NCI-H748 (cell line): ENCODE data around the gene ETV4.

Experiments
- DNase-seq: peaks from one replicate; lab custom pipeline; 2025; ENCODE audit not compliant: unreplicated experiment; lab: John Stamatoyannopoulos, UW

The ETV4 gene

DNA sequence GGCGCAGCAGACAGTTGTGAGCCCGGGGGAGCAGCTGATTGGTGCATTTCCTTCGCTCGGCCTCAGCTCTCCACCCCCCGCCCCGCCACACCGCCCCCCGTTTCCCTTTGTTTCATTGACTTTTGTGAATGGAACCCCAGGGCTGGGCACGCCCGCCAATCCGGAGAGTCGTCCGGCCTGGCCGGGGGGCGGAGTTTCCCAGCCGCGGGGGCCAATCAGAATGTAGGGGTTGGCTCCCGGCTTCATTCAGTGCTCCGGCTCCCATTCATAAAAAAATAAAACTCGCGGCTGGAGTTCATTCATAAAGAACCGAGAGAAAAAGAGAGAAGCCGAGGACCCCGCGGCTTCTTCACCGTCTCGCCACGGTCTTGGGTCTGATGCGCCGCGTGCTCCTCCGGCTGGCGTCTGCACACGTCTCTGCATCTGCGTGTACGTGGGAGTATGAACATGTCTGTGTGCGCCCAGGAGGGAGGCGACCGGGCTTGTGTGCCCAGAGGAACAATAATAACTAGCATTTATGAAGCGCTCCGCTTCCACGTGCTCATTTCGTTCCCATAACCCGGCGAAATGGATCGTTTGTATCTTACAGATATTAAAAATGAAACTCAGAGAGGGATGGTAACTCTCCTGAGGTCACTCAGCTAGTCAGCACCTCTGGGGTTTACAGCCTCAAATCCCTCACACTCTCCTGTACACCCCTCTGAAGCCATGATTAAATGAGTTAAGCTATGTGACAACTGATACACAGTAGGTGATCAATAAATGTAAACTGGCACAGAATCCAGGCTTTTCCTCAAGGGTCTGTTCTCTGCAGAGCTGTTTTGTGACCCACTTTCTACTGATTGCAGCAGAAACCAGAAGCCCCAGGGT lies at the start of gene ETV4:
TSS of gene ETV4 (minus strand) at position 22 of the 870 bp plus-strand sequence. CDS start 723 bp downstream, outside the sequence.
- DNase-seq = peak; percentile 92

DNA sequence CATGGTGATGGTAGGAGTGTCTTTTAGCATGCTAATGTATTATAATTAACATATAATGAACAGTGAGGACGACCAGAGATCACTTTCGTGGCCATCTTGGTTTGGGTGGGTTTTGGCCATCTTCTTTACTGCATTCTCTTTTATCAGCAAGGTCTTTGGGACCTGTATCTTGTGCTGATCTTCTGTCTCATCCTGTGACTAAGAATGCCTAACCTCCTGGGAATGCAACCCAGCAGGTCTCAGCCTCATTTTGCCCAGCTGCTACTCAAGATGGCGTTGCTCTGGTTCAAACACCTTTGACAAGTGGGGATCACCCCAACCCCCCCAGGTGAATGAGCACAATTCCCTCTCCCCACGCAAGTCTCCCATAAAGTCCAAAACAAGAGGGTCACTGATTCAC lies 49.3 kb upstream of the ETV4 start:
- no peak for DNase-seq

DNA sequence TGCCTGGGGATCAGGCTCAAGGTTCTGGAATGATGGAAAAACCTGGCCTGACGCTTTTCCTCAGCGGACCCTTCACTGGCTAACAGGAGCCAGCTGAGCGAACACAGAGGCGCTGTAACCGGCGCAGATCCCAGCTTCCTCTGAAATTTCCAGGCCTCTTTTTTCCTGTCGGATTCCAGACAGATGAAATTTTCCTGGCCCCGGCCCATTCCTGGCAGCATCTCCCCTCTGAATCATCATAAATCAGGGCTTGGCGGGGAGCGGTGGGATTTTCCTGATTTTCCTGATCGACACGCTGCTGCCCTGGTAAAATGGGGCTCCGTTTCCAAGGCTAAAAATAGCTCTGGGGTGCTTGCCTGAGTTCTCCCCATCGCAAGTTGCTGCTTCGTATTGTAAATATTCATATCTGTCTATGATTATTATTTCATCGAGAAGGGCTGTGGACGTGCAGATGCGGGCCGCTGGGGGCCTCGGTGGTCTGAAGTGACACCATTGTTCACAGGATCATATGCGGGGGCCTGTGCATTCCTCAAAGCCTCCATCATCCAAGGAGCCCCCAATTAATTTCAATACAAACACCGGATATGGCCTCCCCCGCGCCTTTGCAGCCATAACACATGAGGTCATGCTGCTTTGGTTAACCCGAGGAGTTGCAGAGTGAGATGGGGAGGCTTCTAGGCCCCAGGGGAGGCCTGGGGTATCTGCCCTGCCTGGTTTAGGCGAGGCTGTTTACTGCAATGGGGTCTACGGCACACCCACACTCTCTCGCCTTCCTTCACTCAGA lies 45.8 kb upstream of the ETV4 start:
- no peak for DNase-seq

DNA sequence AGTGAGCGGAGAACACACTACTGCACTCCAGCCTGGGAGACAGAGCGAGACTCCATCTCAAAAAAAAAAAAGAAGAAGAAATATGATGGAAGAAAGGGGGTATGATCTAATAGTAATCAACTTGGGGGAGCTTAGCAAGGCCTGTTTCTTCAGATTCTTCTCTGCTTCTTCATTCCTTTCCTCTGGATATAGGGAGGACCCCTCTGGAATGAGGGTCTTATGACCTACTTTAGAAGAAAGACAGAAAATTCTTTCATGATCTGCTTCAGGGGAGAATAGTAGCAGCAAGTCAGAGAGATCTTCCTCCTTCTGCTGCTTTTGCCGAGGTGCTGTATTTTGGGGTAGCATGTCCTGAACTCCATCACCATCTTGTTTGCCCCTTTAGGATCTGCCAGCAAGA lies 44.9 kb upstream of the ETV4 start:
- no peak for DNase-seq

DNA sequence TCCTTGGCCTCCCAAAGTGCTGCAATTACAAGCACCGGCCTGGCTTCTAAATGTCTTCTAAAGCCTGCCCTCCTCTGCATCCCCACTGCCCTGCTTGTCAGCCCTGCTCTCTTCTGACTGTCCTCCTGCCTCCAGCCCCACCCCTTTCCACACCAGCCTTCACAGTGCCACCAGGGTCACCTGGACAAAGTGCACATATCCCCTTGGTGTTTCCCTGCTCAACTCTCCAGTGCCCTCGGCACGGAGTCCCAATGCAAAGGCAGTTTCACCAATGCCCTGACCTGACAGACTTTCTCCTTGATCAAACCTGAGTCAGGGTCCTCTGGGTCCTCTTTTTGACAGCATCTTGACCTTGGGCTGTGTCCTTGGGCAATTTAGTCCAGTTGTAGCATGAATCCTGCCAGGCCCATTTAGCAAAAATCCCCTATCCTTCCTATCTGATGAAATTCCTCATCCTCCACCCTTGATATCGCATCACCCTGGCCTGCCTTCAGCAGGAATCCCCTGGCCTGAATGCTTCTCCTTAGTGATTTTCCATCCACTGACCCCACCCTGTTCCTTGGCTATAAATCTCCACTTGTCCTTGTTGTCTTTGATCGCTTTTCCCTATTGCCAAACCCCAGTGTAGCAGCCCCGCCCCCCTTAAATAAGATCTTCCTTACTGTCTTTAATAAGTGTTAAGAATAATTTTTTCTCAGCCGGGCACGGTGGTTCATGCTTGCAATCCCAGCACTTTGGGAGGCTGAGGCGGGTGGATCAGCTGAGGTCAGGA lies 42.7 kb upstream of the ETV4 start:
- DNase-seq = no peak

DNA sequence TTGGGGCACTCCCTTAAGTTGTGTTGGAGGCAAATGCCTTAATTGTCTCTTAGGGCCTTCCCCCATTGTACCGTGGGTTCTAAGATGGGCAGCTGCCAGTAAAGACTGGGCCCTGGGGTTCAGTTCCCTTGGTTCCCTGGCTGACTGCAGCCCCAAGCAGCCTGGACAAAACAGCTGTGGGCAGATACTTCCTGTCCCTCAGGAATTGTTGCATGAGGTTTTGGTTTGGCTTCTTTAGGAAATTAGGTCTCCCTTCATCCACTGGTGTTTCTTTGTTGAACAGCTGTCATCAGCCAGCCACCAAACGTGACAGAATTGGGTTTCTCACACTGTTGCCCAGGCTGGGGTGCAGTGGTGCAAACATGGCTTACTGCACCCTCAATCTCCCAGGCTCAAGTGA lies 42.0 kb upstream of the ETV4 start:
- DNase-seq = no peak

DNA sequence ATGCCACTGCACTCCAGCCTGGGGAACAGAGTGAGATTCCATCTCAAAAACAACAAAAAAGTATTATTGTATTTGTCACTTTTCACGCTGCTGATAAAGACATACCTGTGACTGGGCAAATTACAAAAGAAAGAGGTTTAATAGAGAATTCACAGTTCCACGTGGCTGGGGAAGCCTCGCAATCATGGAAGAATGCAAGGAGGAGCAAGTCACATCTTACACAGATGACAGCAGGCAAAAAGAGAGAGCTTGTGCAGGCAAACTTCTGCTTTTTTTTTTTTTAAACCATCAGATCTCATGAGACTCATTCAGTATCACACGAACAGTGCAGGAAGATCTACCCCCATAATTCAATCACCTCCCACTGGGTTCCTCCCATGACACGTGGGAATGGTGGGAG lies 41.5 kb upstream of the ETV4 start:
- DNase-seq = no peak

DNA sequence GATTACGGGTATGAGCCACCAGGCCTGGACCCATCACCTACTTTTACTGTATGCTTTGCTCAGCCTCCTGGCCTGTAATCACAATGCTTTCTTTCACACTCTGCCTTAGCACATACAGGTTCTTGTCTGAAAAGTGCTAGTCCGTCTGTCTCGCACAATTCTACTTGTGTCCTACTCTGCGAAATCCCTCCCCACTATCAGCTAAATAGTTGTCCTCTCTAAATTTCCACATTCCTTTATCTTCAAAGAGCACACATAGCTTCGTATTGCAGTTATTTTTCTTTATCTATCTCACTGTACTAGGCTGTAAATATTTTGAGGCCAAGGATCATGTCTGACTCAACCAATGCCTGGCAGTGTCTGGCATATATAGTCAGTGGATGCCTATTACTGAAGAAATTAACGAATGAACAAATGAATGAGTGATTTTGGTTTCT lies 38.5 kb upstream of the ETV4 start:
- DNase-seq = no peak

DNA sequence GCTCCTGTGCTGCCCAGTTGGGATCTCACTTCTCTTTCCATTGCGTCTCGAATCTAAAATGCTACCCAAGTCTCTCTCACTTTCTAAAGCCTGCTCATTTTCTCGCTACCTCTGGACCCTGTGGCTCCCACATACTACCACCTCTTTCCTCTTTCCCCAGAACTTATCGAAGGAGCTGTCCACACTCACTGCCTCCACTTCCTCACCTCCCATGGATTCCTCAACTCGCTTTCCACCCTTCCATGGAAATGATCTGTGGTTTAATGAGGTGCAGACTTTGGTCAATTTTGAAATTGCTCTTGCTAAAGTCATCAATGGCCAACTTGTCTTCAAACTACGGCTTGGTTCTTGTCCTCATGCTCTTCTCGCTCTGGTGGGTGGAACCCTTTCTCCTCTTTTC lies 37.2 kb upstream of the ETV4 start:
- DNase-seq = no peak

DNA sequence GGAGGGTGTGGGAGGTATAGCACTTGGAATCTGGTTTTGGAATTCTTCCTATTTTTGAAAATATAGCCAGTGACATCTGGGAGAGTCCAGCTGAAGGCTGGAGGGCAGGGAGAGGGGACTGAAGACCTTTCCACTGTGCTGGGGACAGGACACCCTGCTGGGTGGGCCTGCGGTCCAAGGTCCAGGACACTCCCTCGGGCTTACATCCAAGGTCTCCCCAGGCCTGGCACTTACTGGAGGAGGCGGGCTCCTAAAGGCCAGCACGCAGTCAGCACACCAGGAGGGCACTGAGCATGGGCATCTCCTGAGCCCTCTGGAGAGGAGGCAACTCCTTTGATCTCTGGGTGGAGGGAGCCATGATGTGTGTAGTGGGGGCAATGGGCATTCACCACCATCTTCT lies 35.5 kb upstream of the ETV4 start:
- no peak for DNase-seq

DNA sequence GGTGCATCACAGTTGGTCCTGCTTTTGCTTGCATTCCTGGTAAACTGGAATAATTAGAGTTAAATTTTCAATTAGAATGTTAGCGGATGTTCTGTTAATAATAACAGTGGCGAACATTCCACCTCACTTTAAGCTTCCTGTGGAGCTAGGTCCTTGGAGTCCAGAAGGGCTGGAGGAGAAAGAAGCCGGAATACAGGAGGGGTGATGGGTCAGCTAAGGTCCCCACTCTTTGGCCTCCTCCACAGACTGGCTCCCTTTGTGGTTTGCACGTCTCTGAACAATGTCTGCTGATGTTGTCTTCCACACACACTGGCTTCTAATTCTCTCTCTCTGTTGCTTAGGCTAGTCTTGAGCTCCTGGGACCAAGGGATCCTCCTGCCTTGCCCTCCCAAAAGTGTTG lies 35.0 kb upstream of the ETV4 start:
- no peak for DNase-seq

DNA sequence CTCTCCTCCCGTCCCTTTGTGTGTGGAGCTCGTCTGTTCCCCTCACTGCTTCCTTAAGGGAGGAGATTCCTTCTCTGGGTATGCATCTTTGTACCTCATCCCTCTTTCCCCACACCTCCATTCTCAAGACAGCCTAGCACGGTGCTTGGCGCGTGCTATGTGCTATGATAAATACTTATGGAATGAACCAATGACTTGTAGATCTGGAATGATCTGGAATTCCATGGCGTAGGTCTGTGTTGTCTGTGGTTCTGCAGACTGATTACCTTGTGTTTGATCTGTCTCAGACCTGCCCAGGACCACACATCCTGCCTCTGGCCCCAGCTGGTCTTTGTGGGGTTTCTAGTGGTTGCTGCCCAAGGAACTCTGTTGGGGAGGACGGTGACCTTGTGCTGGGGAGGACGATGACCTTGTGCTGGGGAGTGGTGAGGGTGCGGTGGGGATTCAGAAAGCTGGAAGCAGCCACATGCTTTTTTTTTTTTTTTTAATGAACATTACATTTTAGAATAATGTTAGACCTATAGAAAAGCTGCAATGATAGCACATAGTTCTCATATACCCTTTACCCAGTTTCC lies 33.5 kb upstream of the ETV4 start:
- no peak for DNase-seq

DNA sequence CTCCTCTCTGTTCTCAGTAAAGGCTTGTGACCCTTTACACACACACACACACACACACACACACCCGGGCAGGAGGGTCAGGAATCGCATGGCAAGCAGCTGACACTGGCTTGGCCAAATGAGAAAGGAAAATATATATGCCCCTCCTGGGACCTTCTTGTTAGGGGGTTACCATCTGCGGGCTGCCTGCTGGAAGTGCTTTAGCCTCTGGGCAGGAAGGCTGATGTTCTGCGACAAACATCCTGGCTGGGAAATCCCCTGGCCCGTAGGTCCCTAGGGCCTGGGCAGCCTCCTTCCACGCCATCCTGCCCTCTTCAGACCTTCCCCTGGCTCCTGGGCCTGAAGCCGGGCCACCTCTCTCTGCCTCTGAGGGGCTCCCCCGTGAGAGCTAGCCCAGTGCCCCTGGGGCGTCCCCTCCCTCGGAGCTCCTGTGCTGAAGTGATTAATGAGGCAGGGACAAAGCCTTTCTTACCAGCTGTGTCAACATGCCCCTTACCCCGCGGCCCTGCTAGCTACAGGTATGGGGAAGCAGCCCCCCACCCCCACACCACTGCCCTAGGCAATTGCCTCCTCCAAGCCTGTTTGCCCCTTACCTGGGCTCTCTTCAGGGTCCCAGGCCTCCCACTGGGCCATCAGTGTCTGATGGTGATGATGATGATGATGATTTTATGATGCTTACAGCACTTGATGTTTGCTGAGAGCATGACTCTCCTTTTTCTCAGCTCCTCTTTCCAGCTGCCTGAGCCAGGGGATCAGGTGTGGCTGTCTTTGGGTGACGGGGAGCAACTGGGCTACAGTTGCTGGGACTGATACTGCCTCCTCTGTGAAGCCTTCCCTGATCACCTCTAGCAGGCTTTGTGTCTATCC lies 32.8 kb upstream of the ETV4 start:
- DNase-seq = peak; percentile 77

DNA sequence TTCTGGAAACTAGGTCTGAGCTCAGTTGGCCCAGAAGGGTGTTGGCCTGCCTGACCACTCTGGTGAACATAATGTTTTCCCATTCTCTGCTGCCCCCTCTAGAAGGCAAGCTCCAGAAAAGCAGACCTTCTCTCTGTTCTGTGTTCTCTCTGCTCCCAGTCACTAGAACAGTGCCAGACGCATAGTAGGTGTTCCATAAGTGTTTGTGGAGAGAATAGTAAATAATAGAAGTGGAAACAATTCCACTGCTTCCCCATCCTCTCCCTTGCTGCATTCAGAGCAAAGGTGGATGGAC lies 32.2 kb upstream of the ETV4 start:
- DNase-seq = peak; percentile 49

DNA sequence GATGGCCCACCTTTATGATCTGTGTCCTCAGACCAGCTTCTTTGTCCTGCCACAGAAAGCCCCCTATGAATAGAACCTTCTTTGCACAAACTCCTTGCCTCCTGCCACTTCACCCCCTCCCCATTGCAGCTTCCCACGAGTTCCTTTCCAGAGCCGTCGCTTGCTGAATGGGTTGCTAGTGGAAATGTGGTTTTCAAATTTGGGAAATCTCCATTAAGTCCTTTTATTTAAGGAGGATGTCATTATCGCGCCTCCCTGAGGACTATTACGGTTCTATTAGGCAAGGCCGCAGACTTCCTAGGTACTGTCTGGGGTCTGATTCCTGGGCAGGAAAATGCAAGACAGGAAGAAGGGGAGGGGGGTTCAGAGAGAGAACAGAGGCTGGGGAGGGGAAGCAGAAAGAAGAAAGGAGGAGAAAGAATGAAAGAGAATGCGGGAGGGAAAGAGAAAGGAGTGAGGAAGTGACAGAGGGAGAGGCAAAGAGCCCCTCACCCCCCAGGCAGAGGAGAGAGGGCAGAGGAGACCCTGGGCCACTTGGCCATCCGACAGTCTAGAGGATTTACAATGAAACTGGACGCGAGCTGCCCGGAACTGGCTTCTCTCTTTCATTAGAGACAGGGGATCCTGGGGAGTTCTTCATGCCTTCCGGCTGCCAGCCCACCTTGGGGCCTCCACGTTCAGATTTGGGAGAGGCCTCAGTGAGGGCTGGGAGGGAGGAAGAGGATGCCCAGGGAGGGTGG lies 31.7 kb upstream of the ETV4 start:
- DNase-seq = no peak

DNA sequence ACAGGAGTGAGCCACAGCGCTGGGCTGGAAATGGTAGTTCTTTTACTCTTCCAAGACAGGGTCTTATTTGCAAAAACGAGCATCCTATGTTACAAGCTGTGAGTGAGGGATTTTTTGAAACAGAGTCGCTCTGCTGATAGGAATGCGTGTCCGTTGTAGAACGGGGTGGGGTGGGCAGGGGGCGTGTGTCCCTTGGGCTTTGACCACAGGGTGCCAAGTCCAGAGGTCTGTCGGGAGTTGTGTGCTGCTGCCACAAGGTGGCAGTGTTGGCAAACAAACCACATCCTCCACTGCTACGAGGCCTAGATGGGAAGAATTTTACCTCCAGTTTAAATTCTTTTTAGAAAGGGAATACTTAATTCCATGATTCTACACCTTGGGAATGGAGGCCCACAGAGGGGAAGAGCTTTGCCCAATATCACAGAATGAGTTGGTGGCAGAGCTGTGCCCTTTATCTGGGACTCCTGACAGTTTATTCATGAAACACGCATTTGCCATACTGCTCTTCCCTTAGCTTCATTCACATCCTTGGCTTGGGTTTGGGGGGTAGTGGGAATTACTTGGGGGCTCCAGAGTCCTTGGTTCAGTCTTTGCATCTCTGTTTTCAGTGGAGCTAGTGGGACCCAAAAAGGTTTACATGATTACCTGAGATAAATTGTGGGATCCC lies 30.6 kb upstream of the ETV4 start:
- DNase-seq = peak; percentile 69

DNA sequence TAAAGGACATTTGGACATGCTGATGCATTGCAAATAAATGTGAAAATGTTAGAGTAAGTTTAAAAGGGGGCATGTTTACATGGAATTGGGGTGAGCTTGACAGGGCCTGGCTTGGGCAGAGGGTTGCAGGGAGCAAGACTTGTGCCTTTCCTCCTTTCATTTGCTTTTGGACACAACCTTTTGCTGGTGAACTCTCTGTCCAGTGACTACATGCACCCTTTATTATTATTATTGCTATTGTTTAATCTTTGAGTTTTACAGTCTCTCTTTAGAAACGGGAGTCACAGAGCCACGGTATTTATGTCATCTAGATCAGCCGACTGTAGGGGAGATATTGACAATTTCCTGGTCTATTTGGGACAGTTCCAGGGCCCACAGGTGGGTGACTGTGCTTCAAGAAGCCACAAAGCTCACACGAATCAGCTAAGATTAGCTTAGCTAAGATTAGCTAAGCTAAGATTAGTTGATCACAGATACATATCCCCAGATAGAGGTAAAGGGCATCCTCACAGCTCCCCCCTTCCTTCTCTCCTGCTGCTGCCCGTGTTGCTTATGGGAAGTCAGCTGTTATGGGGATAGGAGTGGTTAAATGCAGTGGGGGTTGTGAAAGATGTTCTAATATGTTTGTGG lies 28.9 kb upstream of the ETV4 start:
- DNase-seq = no peak

DNA sequence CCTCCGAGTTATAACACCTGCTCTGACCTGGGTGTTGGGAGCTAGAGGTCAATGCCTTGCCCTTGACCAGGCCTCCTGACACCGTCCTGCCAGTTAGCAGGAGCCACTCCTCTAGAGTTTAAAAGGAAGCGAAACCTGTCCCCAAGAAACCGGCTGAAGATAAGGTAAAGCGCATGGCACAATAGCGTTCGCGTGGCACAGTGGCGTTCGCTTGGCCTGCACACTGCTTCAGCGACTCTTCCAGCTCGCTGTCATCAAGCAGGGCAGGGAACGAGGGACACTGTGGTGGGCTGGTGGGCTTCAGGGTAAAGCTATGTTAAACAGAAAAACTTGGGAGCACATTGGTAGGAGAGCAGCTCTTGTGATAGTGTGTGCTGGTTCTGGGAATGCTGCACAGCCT lies 28.2 kb upstream of the ETV4 start:
- no peak for DNase-seq
